HG02840 (cell line): ENCODE data around the gene KCNIP1.
A peak's percentile ranks its signal among the peaks of the same experiment; 100 is the strongest.

Experiments
- ATAC-seq: cut with Tn5 transposase; IDR thresholded peaks from one replicate; pipeline ENCODE4 v1.9.1; 2021; ENCODE audit warnings: mild to moderate bottlenecking, moderate library complexity, moderate number of reproducible peaks; ENCODE audit not compliant: unreplicated experiment, low FRiP score

The KCNIP1 gene

DNA sequence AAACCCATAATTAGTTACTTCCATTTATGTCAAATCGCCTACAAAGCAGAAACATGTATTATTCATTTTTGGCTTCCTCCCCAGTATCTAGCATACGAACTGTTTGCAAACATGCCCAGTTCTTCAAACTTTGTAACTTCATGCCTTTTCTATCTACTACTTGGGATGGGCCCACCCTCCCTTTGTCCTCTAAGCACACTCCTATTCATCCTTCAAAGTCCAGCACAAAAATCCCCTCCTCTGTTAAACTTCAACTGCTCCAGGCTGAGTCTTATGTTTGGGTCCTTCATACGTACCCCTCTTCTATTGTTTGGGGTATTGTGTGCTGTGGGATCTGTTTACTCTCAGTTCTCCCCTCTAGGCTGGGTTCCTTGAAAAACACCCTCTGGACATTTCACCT, 55.5 kb downstream of the KCNIP1 start:
- ATAC-seq, result no peak

DNA sequence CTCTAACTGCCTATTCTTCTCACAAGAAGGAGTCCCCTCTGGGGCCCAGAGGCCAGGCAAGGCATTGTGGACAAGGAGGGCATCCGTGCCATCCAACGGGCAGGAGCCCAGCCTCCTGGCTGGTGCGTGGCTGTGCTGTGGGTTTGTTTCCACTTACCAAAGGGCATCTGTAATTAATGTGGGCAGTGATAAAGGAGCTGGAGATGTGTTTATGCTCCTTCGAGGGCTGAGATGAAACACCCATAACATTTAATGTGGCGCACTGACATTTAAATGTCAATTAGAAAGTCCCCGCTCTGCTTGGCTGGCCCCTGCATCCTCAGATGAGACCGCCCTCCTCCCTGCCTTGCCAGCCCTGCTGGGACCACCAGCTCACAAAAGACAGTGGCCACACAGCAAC, 57.1 kb downstream of the KCNIP1 start:
- no peak for ATAC-seq

DNA sequence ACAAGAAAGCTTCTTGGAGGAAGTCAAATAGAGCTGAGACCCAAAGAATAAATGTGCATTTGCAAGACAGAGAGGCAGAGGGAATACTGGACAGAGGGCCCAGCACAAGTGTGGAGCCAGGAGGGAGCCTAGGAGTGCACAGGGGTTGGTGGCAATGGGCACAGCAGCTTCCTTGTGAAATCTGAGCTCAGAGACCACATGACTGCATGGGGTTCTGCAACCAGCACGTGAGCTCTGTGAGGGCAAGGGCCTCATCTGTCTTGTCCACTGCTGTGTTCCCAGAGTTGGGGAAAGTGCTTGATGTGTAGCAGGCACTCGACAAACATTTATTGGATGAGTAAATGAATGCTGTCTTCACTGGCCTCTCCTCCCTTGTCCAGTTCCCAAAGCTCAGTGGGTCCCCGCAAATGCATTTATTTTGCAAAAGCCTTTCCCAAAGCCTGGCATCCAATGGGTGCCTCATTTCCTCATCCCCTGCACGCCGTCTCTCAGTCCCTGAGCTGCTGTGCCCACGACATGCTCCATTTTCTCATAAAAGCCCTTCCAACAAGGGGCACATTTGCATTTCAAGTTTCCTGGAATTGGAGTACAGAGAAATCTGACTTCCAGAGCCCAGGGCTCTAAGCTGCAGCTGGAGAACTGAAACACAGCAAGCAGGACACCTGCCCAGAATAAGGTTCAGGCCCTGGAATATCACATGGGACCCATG, 58.5 kb downstream of the KCNIP1 start:
- no peak for ATAC-seq

DNA sequence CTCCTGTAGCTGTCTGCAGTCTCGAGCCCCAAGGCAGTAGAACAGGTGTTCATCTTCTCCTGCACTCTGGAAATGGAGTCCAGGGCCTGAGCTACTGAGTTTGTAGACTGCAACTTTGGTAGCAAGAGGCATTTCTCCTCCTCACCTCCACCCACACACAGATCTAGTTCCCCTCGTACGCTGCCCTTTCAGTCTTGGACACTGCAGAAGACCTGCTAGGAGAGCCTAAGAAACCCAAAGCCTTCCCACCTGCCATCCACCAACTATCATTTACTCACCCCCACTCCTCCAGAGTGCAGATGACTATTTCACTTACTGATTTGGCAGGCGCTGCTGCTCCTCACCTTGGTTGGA, 59.0 kb downstream of the KCNIP1 start:
- no peak for ATAC-seq

DNA sequence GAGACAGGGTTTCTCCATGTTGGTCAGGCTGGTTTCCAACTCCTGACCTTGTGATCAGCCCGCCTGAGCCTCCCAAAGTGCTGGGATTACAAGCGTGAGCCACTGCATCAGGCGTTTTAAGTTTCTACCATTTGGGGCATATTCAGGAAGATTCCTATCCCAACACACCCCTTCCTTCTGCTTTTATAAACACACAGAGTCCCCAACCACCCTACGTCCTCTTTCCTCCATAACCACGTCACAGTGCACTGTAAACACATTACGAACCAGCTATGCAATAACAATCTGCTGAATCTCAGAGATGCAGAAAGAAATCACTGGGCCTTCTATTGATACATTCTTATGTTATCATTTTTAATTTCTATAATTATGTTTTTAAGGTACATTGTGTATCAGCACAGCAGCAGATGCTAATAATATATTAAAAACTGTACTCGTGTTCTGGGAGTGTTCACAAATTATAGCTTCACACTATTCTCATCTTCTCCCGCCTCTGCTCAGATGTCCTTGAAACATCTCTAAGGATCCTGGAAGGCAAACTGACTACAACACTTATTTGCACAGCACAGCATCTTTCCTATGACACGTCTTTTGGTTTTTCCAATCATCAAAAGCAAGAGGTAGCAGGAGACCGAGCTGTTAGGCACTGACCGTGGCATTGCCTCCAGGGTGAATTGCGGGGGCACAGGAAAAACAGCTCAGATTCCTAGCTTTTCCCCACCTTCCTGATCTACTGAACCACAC, 60.2 kb downstream of the KCNIP1 start:
- no peak for ATAC-seq

DNA sequence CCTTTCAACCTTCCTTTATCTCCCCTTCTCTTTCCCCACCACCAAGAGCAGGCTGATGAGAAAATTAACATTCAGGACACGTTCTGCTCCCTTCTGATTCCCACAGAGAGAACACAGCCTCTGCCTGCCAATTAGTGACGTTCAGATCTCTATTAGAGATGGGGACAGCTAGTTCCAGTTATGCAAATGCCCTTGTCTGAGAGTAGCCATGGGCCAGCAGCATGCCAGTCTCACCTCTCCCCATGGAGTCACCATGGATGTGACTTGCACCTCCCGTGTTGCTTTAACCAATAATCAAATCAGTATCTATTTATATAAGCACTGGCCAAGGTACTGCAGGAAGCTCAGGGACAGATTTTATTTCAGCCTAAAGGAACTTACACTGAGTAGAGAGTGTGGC, 61.3 kb downstream of the KCNIP1 start:
- ATAC-seq, result no peak

DNA sequence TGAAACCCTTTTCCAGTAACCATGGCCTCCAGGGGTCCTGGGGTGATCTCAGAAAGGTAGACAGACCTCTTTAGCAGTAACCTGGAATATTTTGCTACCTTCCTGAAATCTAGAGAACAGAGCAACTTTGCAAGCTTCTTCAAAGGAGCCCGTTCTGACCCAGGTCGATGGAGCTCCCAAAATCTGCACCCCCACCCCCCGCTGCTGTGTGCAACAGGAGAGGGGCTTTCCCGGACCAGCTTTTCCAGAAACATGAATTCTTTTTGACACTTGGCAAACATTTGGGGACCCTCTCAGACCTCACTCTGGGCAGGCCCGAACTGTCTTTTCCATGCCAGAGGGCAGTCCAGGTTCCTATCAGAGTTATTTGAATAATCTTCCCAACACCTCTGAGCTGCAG, 65.3 kb downstream of the KCNIP1 start:
- no peak for ATAC-seq

DNA sequence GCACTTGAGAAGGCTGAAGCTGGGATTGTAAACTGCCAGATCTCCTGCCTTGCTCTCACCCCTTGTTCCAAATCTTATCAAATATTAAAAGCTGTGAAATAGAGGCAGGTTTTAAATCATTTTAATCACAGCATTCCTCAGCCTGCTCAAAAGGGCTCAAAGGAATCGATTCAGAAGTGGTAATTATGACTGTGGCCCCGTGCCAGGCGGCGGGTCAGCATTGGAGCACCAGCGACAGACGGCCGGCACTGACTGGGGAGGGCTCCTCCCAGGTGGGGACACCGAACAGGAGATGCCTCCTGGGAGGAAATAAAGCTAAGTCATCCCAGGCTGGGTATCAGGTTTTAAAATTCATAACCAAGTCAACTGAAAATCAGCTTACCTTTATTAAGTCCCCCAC, 66.7 kb downstream of the KCNIP1 start:
- ATAC-seq, result no peak

DNA sequence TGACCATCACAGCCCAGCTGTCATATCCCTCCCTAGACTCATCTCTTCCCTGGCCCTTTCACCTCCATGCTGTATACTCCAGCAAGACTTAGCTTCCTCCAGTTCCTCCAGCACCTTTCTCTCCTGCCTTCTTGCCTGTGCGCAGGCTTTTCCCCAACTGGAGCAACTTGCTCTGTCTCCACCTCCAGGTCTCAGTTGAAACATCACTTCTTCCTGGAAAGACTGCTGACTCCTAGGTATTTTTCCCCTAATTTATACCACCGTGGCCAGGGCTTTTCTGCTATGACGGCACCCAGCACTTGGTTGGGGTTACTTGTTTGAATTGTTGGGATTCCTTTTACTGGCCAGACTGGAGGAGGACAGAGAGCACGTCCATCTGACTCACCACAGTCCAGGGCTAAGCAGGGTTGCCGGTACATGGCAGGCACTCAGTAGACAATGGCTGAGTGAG, 67.5 kb downstream of the KCNIP1 start:
- no peak for ATAC-seq

DNA sequence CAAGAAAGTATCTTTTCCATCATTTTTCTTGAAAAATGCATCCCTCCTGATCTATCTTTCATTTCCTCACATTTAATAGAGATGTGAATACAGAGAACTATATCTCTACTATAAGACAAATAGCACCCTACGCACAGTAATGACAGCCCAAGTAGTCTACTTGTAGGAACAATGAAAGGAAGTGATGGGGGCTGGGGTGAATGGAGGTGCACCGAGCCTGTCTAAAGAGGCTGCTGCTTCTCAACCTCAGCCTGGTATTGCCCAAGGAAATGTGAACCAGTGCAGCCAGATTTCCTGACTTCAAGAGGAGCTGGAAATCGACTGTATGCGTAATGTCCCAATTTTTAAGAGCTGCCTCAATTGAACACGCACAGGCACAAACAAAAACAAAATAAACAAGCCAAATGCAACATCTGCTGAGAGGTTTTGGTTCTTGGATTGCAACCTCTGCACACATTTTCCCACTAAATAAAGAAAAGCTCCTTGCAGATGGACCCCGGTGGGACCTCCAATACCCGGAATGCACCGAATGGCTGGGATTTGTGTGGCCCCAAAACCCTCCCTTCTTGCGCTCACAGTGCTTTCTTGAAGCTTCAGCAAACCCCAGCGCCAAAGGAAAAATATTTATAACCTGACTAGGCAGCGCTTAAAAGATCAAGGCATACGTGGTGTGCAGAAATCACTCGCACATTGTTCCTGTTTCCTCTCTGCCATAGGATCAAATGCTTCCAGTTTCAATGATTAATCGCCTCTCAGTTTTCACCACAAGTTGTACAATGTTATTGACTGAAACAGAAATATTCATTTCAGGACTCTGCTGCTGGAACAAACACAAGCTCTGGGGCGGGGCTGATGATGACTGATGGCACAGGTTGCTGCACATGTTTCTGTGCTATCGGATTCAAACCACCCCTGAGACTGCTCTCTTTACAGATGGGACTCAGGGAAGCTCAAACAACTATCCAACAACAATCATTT, 68.3 kb downstream of the KCNIP1 start:
- peak; percentile 67 for ATAC-seq

DNA sequence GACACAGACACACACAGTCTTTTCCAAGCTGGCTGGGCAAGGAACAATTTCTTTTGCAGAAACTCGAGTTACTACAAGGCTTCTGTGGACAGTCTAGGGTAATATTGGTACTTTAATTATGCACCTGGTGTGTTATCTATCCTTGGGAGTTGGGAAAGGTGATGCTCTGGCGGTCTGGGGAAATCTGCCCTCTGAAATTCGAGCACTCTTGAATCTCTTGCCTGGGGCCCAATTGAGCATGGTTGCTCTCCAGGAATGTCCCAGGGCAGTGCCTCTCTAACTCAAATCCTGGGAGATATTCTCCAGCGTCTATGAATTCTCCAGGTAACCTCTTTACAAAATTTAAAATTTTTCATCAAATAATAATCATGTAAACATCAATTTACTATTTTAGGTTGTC, 69.3 kb downstream of the KCNIP1 start:
- ATAC-seq, result no peak

DNA sequence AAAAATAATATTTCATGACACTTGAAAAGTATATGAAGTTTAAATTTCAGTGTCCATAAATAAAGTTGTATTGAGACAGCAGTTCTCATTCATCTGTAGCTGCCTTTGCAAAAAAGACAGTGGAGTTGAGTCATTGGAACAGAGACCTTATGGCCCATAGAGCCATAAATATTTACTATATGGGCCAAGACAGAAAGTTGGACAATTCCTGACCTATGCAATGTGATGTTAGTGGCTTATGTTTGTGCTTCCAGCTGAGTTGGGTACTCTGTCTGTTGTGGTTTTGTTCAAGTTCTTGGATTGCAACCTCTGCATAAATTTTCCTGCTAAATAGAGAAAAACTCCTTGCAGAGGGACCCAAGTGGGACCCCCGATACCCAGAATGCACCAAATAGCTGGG, 69.8 kb downstream of the KCNIP1 start:
- ATAC-seq, result no peak

DNA sequence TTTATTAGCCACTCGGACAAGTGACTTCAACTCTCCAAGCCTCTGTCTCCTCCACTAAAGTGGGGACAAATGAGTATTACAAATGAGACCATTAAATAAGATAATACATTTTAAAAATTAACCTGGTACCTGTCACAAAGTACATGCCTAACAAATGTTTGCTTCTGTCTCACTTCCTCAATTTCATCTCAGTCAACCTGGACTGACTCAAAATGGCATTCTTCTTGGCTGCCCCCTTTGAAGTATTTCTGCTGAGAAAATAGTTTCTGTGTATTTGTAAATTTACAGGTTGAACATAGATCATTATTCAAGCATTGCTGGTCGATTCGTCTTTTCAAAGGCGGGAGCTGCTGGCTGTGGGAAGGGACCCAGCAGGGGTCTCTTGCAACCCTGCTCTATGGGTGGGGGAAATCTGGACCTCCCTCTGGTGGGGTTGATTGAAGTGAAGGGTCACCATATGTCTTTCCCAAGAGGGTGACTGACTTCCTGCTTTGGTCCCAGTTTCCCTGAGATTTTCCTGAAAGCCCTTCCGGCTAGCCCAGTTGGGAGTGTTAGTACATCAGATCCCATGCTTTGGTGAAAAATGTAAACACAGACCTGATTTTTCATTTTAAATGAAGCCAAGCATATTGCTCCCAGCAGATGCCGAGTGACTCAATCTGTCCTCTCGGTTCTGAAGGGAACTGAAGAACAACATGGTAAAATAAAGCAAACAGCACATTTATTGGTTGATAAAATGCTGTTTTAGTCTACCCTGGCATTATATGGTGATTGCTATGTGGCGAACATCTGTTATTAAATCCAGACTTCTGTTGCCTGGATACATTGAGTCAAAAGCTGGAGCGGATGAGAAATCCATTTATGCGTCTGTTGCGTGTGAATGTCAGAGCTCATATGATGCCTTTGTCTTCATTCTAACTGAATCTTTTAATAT, 73.0 kb downstream of the KCNIP1 start:
- no peak for ATAC-seq

DNA sequence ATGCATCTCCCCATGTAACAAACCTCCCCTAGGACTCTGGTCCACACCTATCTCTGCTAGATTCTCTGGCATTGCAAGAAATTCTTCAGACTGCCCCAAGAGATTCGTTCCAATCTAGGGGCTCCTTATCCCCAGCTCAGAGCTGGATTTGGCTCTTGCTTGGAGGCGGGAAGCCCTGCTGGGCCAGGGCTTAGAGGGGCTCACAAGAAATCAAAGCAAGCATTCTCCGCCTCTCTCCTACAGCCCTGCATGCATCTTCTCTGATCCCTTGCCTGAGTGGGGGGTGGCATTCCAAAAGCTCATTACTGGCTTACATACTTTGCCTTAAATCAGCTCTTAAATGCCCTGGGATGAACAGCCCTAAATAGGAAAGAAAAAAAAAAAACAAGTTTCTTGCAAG, 75.8 kb downstream of the KCNIP1 start:
- ATAC-seq, result no peak

DNA sequence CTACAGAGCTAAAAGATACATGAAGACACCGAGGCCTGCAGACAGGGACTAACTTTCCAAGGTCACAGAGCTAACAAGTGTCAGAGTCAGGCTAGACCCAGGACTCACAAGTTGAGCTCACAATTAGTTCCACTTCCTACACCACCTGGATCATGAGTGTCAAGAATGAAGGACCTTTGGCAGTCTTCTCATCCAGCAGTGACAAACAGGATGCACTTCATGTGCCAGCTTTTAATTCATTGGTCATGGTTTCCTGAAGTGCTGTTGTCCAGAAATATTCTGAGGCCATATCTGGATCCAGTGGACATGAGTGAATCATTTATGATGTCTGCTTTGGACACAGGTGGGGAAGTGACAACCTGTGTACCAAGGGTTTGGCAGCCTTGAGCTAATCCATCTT, 77.4 kb downstream of the KCNIP1 start:
- no peak for ATAC-seq

DNA sequence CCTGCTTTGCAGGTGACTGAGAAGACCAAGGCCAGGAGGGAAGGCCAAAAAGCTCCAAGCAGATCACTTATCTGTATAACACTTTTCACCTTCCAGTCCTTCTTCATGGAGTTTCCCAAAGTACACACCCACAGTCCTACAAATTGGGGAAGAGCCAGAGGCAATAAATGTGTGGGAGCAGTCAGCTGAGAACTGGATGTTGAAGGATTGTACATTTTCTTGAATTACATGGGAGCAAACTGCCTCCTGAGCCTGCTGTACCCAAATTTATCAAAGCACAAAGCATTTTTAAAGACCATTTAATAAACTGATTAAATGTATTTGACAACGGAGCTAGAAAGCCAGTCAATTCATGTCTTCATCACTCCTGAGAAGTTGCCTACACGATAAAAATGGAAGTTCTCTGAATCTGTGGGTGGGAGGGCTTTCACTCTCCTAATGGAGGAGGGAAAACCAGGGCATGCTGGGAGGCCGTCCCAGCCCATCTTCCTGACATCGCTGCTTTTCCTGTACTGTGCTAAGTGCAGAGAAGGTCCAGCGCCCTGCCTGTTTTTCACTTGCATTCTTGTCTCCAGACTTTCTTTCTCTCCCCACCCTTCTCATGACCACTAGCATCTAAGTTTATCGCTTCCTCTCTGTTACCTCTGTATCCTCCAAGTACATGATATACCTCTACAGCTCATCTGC, 79.0 kb downstream of the KCNIP1 start:
- no peak for ATAC-seq

DNA sequence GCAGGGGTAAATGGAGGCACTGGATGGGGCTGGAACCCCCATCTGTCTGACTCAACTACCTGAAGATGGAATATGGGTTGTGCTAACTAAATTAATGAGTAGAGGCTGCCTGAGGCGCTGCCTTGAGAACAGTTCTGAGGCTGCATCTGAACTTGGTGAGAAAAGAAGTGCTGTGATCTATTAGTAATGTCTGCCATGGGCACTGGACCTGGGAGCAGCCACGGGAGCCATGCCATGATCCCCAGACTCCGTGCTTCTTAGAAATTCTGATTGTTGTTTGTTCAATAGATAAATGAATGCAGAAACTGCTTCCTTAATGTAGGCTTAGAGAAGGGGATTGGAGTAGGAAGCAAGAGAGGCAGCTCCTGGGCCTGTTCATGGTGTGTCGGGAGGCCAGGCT, 80.2 kb downstream of the KCNIP1 start:
- ATAC-seq, result no peak

DNA sequence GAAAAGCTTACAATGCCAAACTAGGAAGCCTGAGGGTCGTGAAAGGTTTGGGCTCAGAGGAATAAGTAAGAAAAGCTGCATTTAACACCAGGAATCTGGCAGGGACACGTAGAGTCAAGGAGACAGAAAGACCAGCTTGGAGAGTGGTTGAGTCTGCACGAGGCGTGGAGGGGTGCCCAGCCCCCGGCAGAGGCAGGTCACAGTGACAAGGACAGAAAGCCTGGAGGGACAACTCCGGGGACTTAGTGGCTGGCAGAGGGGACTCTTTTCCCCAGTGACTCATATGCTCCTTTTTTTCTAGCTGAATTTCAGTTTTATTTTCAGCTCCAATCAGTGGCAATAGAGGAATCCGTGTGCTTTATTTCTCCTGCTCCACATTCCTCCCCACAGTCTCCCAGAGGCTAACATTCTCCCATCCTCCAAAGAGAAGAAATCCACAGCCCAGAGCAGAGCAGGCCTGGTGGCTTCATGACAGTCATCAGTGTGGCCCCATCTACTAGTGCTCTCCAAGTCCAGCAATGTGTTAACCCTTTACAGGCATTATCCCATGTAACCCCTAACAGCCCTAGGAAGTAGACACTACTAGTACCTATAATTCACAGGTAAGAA, 80.7 kb downstream of the KCNIP1 start:
- no peak for ATAC-seq
